Myocyte (in vitro differentiated cells): ENCODE results near the gene SRD5A3. TPM values are rescaled to one million over a fixed set of nuclear protein-coding genes. Genes with fewer than 3 reads are reported as not detected.
A peak's percentile ranks its signal among the peaks of the same experiment; 100 is the strongest.

Experiments
- DNase-seq: peaks from one replicate; pipeline ENCODE4 v3.0.0-alpha.2; 2012; ENCODE audit warnings: low read depth
- total RNA-seq: library from RNA; depleted of rRNA; stranded (reverse); fragments of >200 nt; gene quantifications from 2 replicates; pipeline ENCODE4 v1.2.3, GENCODE V29; 2014

SRD5A3 gene
- total RNA-seq, 1 donor from 2014 or later = 11.6 TPM

DNA sequence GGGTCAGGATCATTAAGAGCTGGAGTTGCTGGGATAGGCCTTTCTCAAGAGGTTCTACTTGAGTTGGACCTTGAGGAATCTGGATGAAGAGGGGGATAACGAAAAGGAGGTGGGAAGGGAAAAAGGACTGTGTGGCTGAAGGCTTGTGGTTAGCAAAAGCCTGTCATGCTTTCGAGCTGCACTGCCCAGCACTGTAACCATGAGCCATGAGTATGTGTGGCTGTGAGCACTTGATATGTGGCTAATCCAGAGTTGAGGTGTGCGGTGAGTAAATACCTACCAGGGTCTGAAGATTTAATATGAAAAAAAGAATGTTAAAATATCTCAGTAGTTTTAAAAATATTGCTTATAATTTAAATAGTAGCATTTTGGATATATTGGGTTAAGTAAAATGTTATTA lies 61.1 kb downstream of the SRD5A3 start:
- peak; percentile 43 for DNase-seq

- DNase-seq = no peak
These were observed 61.7 kb downstream of the SRD5A3 start for GRCh38 chr4:55407764-55408163.

GRCh38 chr4:55409468-55410171 lies 63.6 kb downstream of the SRD5A3 start:
- DNase-seq = peak; percentile 79

- DNase-seq = no peak
These were observed 64.4 kb downstream of the SRD5A3 start for GRCh38 chr4:55410431-55410830.

GRCh38 chr4:55411621-55412020 lies 65.6 kb downstream of the SRD5A3 start:
- no peak for DNase-seq

- no peak for DNase-seq
These were observed 70.1 kb downstream of the SRD5A3 start for GRCh38 chr4:55416176-55416575.

Other genes with a start within 250 kb of the SRD5A3 start
- gene KDR, start 220.6 kb upstream of the SRD5A3 start, total RNA-seq = 0.36 and 0.51 TPM in 2 replicates
- 124 and 134 TPM in 2 replicates for gene TMEM165, start 49.7 kb downstream of the SRD5A3 start, total RNA-seq
- gene CLOCK, start 200.7 kb downstream of the SRD5A3 start, total RNA-seq = 51.3 and 77.4 TPM in 2 replicates
- not detected in 2 replicates for gene PDCL2, start 246.0 kb downstream of the SRD5A3 start, total RNA-seq